C1 segment of cervical spinal cord (tissue), 14 donors: ENCODE measurements around the gene TIMM44.

Source experiments
- DNase-seq, 14 donors: peaks; one replicate each; lab custom pipeline; 2025; lab: John Stamatoyannopoulos, UW

The TIMM44 gene

DNA sequence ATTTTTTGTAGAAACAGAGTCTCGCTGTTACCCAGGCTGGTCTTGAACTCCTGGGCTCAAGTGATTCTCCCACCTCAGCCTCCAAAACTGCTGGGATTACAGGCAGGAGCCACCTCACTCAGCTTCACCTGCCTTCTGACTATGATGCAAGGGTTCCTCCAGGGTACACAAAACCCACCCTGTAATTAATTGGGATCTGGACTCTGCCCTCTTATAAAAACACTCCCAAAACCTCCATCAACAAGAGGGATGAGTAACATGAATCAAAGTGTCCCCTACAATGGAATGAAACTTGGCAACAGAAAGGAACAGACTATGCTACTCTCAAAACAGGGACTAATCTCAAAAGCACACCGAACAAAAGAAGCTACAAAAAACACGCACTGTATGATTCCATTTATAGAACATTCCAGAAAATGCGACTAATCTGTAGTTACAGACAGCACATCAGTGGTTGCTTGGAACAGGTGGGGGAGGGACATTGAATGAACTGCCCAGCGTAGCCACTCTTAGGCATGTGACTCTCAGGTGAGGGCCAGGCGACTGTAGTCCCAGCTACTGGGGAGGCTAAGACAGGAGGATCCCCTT lies 66.1 kb downstream of the TIMM44 start:
- DNase-seq = no peak
